Keratinocyte (primary cell): Measurements from ENCODE around the gene PLK5. TPM values are rescaled to one million over a fixed set of nuclear protein-coding genes. Genes with fewer than 3 reads are reported as not detected.

Experiments
- DNase-seq: peaks from one replicate; pipeline ENCODE4 v3.0.0-alpha.2; 2011; ENCODE audit warnings: low read depth, missing footprints, low spot score
- FAIRE-seq: peaks from 2 replicates; lab custom pipeline; 2011; peaks lifted over from hg19 to GRCh38; lab: Jason Lieb, UNC
- H2AFZ ChIP-seq: 2 replicates; pipeline ENCODE4 v1.6.0; 2012; ENCODE audit warnings: low read length, control low read depth, inconsistent platforms; ENCODE audit not compliant: control insufficient read depth
- H3K27ac ChIP-seq: 2 replicates; pipeline ENCODE4 v1.5.1; 2011; ENCODE audit warnings: low read length; ENCODE audit not compliant: control insufficient read depth, insufficient read depth
- H3K27me3 ChIP-seq: 3 replicates; pipeline ENCODE4 v1.6.0; 2011; ENCODE audit warnings: low read length; ENCODE audit not compliant: control insufficient read depth, insufficient read depth; ENCODE audit errors: extremely low read depth
- H3K36me3 ChIP-seq, 2 experiments: 2 replicates in 1 of 2; 3 replicates in 1 of 2; pipeline ENCODE4 v1.5.1; 2011; ENCODE audit warnings: low read length in 2 of 2, mild to moderate bottlenecking in 1 of 2; ENCODE audit not compliant: control insufficient read depth in 2 of 2, insufficient read depth in 2 of 2; ENCODE audit errors: extremely low read depth in 1 of 2
- H3K4me1 ChIP-seq: 3 replicates; pipeline ENCODE4 v1.5.1; 2011; ENCODE audit warnings: low read length; ENCODE audit not compliant: control insufficient read depth, insufficient read depth; ENCODE audit errors: extremely low read depth
- H3K4me2 ChIP-seq: 3 replicates; pipeline ENCODE4 v1.6.0; 2011; ENCODE audit warnings: low read depth, low read length; ENCODE audit not compliant: control insufficient read depth, insufficient read depth; ENCODE audit errors: extremely low read depth
- H3K4me3 ChIP-seq, 3 experiments: fragments of 200-600 bp in 1 of 3; sonication (generic) in 1 of 3; 2 replicates in 2 of 3; 3 replicates in 1 of 3; pipeline ENCODE4 v1.5.1; 2011 to 2016; ENCODE audit warnings: low read length in 3 of 3, mild to moderate bottlenecking in 3 of 3, control low read depth in 2 of 3, inconsistent platforms in 1 of 3, low read depth in 1 of 3, mixed read lengths in 1 of 3, mixed run types in 1 of 3, moderate library complexity in 1 of 3; ENCODE audit not compliant: control insufficient read depth in 2 of 3, insufficient read depth in 2 of 3; ENCODE audit errors: extremely low read depth in 1 of 3
- H3K79me2 ChIP-seq: 2 replicates; pipeline ENCODE4 v1.6.0; 2012; ENCODE audit warnings: low read length; ENCODE audit not compliant: control insufficient read depth, insufficient read depth
- H3K9ac ChIP-seq: 3 replicates; pipeline ENCODE4 v1.6.0; 2011; ENCODE audit warnings: low read length; ENCODE audit not compliant: control insufficient read depth, insufficient read depth; ENCODE audit errors: extremely low read depth
- H3K9me1 ChIP-seq: 3 replicates; pipeline ENCODE4 v1.6.0; 2011; ENCODE audit warnings: low read length; ENCODE audit not compliant: control insufficient read depth, insufficient read depth; ENCODE audit errors: extremely low read depth
- H3K9me3 ChIP-seq: 2 replicates; pipeline ENCODE4 v1.5.1; 2012; ENCODE audit warnings: low read depth, low read length; ENCODE audit not compliant: control insufficient read depth
- H4K20me1 ChIP-seq: 3 replicates; pipeline ENCODE4 v1.6.0; 2011; ENCODE audit warnings: low read length; ENCODE audit not compliant: control insufficient read depth, insufficient read depth; ENCODE audit errors: extremely low read depth
- EZH2 ChIP-seq: IDR thresholded peaks from one replicate; pipeline ENCODE4 v1.6.1; 2012; ENCODE audit warnings: inconsistent platforms, mild to moderate bottlenecking, low read length, moderate library complexity
- dilution Hi-C: fragments of 300-500 bp; cut with MboI; formaldehyde crosslinking; loops from one replicate; pipeline ENCODE4 v1.7.0; 2020; ENCODE audit warnings: low sequenced_read_pairs; ENCODE audit not compliant: extremely low pct_ligation_motif_present
- polyA plus RNA-seq, 5 experiments: library from polyadenylated mRNA; depleted of rRNA in 3 of 5; stranded (reverse) in 3 of 5; stranded (forward) in 1 of 5; unstranded in 1 of 5; fragments of >200 nt; gene quantifications; 1 replicate in 1 of 5; 2 replicates in 3 of 5; 3 replicates in 1 of 5; pipeline versions ENCODE4 v1.2.1 to v1.2.3, GENCODE V29; 2011 to 2012; ENCODE audit warnings: missing spikeins in 2 of 5, low read depth in 1 of 5, low replicate concordance in 1 of 5
- TF ChIP-seq, protein P1 (sequence below), 3 experiments: IDR thresholded peaks in 1 of 3; conservative IDR thresholded peaks in 1 of 3; optimal IDR thresholded peaks in 1 of 3; 2 replicates in 2 of 3; 3 replicates in 1 of 3; pipeline versions ENCODE3 to v1.5.1; 2011; ENCODE audit warnings: low read length in 3 of 3, mild to moderate bottlenecking in 3 of 3, moderate library complexity in 2 of 3, control low read depth in 1 of 3, inconsistent platforms in 1 of 3; ENCODE audit not compliant: insufficient read depth in 2 of 3; ENCODE audit errors: extremely low read depth in 1 of 3

PLK5 gene
- polyA plus RNA-seq, 1 donor (not counting 4 experiments of a cell fraction or from before 2014, with no cell fraction given), result 0.05 TPM

DNA sequence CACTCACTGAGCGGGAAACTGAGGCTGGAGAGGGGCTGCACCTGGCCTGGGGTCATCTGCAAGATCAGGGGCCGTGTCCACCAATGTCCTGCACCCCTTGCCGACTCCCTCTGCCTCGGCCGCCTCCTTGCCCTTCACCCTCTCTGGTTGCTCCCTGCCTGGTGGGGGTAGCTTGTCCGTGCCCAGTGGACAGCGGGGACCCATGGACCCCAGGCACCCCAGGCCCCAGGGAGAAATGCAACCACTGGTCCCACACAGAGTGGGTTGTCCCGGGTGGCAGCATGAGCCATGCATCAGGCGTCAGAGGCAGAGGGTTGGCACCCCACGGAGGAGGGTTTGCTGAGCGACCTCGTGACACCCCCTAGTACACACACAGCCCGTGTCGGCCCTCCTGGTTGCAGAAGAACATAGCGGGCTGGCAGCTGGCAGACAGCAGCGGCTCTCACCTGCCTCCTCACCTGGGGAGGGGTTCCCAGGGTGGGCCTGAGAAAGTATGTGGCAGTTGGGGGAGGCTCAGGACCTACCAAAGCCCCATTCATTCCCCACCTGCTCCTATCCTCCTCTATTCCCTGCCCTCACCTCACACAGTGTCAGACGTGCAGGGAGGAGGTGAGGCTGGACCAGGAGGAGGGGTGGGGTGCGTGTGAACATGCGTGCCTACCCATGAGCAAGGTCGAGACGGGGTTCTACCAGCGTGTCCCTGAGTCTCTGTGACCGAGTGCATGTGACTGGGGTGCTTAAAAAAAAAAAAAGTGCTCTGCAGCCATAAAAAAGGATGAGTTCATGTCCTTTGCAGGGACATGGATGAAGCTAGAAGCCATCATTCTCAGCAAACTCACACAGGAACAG, 19.7 kb upstream of the PLK5 start:
- dilution Hi-C loops, result no loop called here
- Histone ChIP-seq H3K9me1 (no peaks in the 10 kb centered on the region), H3K27me3 (peaks cover 19% of the 10 kb centered on the region), H3K4me1 (peaks cover 12% of the 10 kb centered on the region), H3K79me2 (no peaks in the 10 kb centered on the region), H3K9ac (no peak overlapping the region), H2AFZ (no peak overlapping the region), H3K36me3 (peaks cover 0 to 2% of the 10 kb centered on the region in 2 experiments), H4K20me1 (no peaks in the 10 kb centered on the region), H3K4me3 (no peak overlapping the region), H3K4me2 (no peak overlapping the region), H3K9me3 (no peaks in the 10 kb centered on the region), H3K27ac (no peak overlapping the region)
- FAIRE-seq, result no peak
- DNase-seq, result no peak
- no peak for TF ChIP-seq EZH2
- TF ChIP-seq, protein P1, sequence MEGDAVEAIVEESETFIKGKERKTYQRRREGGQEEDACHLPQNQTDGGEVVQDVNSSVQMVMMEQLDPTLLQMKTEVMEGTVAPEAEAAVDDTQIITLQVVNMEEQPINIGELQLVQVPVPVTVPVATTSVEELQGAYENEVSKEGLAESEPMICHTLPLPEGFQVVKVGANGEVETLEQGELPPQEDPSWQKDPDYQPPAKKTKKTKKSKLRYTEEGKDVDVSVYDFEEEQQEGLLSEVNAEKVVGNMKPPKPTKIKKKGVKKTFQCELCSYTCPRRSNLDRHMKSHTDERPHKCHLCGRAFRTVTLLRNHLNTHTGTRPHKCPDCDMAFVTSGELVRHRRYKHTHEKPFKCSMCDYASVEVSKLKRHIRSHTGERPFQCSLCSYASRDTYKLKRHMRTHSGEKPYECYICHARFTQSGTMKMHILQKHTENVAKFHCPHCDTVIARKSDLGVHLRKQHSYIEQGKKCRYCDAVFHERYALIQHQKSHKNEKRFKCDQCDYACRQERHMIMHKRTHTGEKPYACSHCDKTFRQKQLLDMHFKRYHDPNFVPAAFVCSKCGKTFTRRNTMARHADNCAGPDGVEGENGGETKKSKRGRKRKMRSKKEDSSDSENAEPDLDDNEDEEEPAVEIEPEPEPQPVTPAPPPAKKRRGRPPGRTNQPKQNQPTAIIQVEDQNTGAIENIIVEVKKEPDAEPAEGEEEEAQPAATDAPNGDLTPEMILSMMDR (optimal IDR thresholded peaks at IDR 0.05 in 1 of 3, IDR thresholded peaks at IDR 0.05 in 1 of 3, conservative IDR thresholded peaks at IDR 0.05 in 1 of 3; ENCODE audit: extremely low read depth in 1 of 3, insufficient read depth in 2 of 3, low read length in 3 of 3), result no peak

DNA sequence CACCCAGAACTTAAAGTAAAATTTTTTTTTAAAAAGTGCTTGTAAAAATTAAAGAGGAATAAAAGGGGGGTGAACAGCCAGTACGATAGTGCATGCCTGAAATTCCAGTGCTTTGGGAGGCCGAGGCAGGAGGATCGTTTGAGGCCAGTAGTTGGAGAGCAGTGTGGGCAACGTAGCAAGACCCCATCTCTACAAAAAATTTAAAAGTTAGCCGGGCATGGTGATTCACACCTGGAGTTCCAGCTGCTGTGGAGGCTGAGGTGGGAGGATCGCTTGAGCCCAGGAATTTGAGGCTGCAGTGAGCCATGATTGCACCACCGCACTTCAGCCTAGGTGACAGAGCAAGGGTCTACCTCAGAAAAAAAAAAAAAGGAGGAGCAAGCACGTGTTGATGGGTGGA, 18.9 kb upstream of the PLK5 start:
- Histone ChIP-seq H3K27me3 (peaks cover 19% of the 10 kb centered on the region), H3K9me3 (no peaks in the 10 kb centered on the region), H3K79me2 (no peaks in the 10 kb centered on the region), H3K27ac (no peak overlapping the region), H3K4me2 (no peak overlapping the region), H3K9me1 (no peaks in the 10 kb centered on the region), H4K20me1 (no peaks in the 10 kb centered on the region), H3K36me3 (peaks cover 0 to 5% of the 10 kb centered on the region in 2 experiments), H3K4me1 (peaks cover 12% of the 10 kb centered on the region), H3K4me3 (no peak overlapping the region), H2AFZ (no peak overlapping the region), H3K9ac (no peak overlapping the region)
- TF ChIP-seq, protein P1 (optimal IDR thresholded peaks at IDR 0.05 in 1 of 3, IDR thresholded peaks at IDR 0.05 in 1 of 3, conservative IDR thresholded peaks at IDR 0.05 in 1 of 3; ENCODE audit: extremely low read depth in 1 of 3, insufficient read depth in 2 of 3, low read length in 3 of 3), result no peak
- no peak for TF ChIP-seq EZH2
- no peak for FAIRE-seq
- dilution Hi-C loops, result no loop called here
- DNase-seq, result no peak
